Body of pancreas (tissue), 4 donors: ENCODE results near the gene ZNF277. TPM values are rescaled to one million over a fixed set of nuclear protein-coding genes. Genes with fewer than 3 reads are reported as not detected.

Source experiments
- ATAC-seq: fragments of 150-250 bp; one replicate; pipeline ENCODE4 v1.9.1; 2016
- DNase-seq, 4 donors: peaks; one replicate each; pipeline ENCODE4 v3.0.0-alpha.2; 2019
- H3K27ac ChIP-seq, 4 donors: fragments of 200-600 bp; sonication (generic); 1 replicate in 3 of 4; 2 replicates in 1 of 4; pipeline versions ENCODE4 v1.5.1 to v1.6.1; 2016 to 2019; ENCODE audit warnings: mild to moderate bottlenecking in 1 of 4, mixed read lengths in 1 of 4, moderate library complexity in 1 of 4
- H3K27me3 ChIP-seq, 2 donors: fragments of 200-600 bp; sonication (generic); one replicate each; pipeline ENCODE4 v1.6.0; 2016; ENCODE audit warnings: mild to moderate bottlenecking in 1 of 2
- H3K36me3 ChIP-seq, 2 donors: fragments of 200-600 bp; sonication (generic); replicated peaks in 1 of 2; 2 replicates each; pipeline ENCODE4 v1.5.1; 2016; ENCODE audit warnings: low read depth in 2 of 2; ENCODE audit not compliant: insufficient read depth in 1 of 2
- H3K4me1 ChIP-seq: fragments of 200-600 bp; sonication (generic); one replicate; pipeline ENCODE4 v1.6.0; 2016
- H3K4me3 ChIP-seq, 2 donors: fragments of 200-600 bp; sonication (generic); 1 replicate in 1 of 2; 2 replicates in 1 of 2; pipeline ENCODE4 v1.5.1; 2016 to 2019
- H3K9me3 ChIP-seq, 3 donors: fragments of 200-600 bp; sonication (generic); 1 replicate in 2 of 3; 2 replicates in 1 of 3; pipeline ENCODE4 v1.5.1; 2016
- POLR2A ChIP-seq, 3 donors: fragments of 450-650 bp; IDR thresholded peaks; one replicate each; pipeline ENCODE4 v1.6.1; 2016; ENCODE audit warnings: antibody characterized with exemption in 3 of 3, mild to moderate bottlenecking in 2 of 3
- WGBS, 2 donors: methylation state at CpG; one replicate each; pipeline ENCODE4 v1.1.5; 2017; 5-methylcytosine and 5-hydroxymethylcytosine counted together
- intact Hi-C: fragments of 100-400 bp; cut with DNase I; formaldehyde crosslinking; loops from one replicate; pipeline ENCODE4 v1.15.1; 2023
- total RNA-seq, 2 donors: library from RNA; depleted of rRNA; stranded (reverse); fragments of >200 nt; gene quantifications; one replicate each; pipeline ENCODE4 v1.1.0, GENCODE V29; 2016
- TF ChIP-seq, protein P1 (sequence below), 7 experiments: fragments of 450-650 bp in 4 of 7; fragments of 200-600 bp in 3 of 7; sonication (generic) in 3 of 7; IDR thresholded peaks; one replicate each; pipeline ENCODE4 v1.5.1; 2016 to 2019; ENCODE audit warnings: antibody characterized with exemption in 7 of 7

The ZNF277 gene
- total RNA-seq, 2 donors from 2014 or later, result 12.9 to 34.0 TPM

DNA sequence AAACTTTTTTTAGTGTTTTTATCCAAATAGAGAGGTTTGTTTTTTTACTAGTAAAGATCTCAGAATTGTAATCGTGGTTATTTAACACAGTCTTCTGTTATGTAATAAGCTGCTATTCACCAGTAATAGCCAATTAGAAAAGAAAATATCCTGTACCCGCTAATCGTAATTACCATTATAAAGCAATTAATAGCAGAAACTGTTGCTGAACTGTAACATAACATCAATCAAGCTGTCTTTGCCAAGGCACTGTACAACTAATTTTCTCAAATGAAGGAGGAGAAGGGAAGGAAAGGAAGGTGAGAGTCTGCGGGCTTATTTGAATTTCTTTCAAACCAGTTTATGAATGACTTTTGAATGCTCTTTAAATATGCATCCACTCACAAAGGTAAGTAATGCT is 9.3 kb downstream of the ZNF277 start:
- 58 to 75% methylated on average over 4 of the region's 4 CpGs for WGBS, 2 donors
- intact Hi-C loops, result no loop called here
- Histone ChIP-seq H3K4me3 (no peak overlapping the region), H3K9me3 (no peaks in the 10 kb centered on the region), H3K27me3 (no peaks in the 10 kb centered on the region), H3K4me1 (peaks cover 11% of the 10 kb centered on the region), H3K27ac (no peak overlapping the region), H3K36me3 (no peaks in the 10 kb centered on the region)
- ATAC-seq (no peak), DNase-seq (no peak)
- no peak for TF ChIP-seq POLR2A (IDR thresholded peaks at IDR 0.05)
- TF ChIP-seq, protein P1, sequence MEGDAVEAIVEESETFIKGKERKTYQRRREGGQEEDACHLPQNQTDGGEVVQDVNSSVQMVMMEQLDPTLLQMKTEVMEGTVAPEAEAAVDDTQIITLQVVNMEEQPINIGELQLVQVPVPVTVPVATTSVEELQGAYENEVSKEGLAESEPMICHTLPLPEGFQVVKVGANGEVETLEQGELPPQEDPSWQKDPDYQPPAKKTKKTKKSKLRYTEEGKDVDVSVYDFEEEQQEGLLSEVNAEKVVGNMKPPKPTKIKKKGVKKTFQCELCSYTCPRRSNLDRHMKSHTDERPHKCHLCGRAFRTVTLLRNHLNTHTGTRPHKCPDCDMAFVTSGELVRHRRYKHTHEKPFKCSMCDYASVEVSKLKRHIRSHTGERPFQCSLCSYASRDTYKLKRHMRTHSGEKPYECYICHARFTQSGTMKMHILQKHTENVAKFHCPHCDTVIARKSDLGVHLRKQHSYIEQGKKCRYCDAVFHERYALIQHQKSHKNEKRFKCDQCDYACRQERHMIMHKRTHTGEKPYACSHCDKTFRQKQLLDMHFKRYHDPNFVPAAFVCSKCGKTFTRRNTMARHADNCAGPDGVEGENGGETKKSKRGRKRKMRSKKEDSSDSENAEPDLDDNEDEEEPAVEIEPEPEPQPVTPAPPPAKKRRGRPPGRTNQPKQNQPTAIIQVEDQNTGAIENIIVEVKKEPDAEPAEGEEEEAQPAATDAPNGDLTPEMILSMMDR (IDR thresholded peaks at IDR 0.05), result no peak

DNA sequence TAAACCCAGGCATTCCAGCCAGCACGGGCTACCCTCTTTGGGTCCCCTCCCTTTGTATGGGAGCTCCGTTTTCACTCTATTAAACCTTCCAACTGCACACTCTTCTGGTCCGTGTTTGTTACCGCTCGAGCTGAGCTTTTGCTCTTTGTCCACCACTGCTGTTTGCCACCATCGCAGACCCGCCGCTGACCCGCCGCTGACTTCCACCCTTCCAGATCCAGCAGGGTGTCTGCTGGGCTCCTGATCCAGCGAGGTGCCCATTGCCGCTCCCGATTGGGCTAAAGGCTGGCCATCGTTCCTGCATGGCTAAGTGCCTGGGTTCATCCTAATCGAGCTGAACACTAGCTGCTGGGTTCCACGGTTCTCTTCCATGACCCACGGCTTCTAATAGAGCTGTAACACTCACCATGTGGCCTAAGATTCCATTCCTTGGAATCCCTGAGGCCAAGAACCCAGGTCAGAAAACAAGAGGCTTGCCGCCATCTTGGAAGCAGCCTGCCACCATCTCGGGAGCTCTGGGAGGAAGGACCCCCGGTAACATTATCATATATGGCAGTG is 14.5 kb downstream of the ZNF277 start:
- H3K9me3 ChIP-seq, result no peaks in the 10 kb centered on the region
- DNase-seq, result no peak
- intact Hi-C loops, result no loop called here
- peaks cover 24% of the 10 kb centered on the region for H3K4me1 ChIP-seq
- H3K4me3 ChIP-seq, result no peak overlapping the region
- TF ChIP-seq, protein P1 (IDR thresholded peaks at IDR 0.05), result no peak
- TF ChIP-seq POLR2A (IDR thresholded peaks at IDR 0.05), result no peak
- no peaks in the 10 kb centered on the region for H3K36me3 ChIP-seq
- H3K27me3 ChIP-seq, result no peaks in the 10 kb centered on the region
- H3K27ac ChIP-seq, result no peak overlapping the region
- no peak for ATAC-seq
- WGBS, 2 donors, result 91 to 92% methylated on average over 19 to 20 of the region's 20 CpGs

DNA sequence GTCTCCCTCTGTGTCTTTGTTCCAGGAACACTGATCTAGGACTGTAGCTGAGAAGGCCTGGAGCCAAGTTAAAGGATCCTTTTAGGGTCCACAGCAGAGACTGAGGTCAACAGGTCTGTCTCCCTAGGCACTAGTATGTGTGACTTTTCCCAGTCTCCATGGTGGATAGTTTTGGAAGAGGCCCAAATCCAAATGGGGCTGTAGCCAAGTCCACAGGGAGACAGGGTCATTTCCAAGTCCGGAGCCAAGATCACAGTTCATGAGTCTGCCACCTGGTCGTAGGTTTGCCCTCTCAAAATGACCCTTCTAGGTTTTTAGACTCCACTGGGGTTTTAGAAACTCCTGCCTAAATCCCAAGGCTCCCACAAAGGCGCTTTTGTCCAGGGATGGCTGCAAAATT is 16.8 kb downstream of the ZNF277 start:
- Histone ChIP-seq H3K27ac (peak overlapping the region in 2 of 4 donors; percentile 1 to 27), H3K36me3 (no peaks in the 10 kb centered on the region), H3K4me3 (no peak overlapping the region), H3K4me1 (peaks cover 24% of the 10 kb centered on the region), H3K9me3 (no peaks in the 10 kb centered on the region), H3K27me3 (no peaks in the 10 kb centered on the region)
- WGBS, 2 donors, result 53 to 54% methylated on average over 3 of the region's 3 CpGs
- ATAC-seq (no peak), DNase-seq (peak in 1 of 4 donors; percentile 50)
- intact Hi-C loops, result no loop called here
- TF ChIP-seq POLR2A (IDR thresholded peaks at IDR 0.05), result no peak
- TF ChIP-seq, protein P1 (IDR thresholded peaks at IDR 0.05), result no peak

DNA sequence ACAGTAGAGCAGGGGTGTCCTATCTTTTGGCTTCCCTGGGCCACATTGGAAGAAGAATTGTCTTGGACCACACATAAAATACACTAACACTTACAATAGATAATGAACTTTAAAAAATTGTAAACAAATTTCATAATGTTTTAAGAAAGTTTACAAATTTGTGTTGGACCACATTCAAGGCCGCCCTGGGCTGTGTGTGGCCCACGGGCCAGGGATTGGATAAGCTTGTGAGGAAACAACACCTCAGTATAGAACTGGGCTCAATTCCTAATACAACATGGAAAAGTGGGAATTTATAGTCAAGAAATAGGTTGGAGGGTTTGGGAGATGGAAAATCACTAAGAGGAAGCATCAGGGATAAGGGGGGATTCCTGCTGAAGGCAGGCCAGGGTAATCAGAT is 17.7 kb downstream of the ZNF277 start:
- TF ChIP-seq POLR2A (IDR thresholded peaks at IDR 0.05), result no peak
- TF ChIP-seq, protein P1 (IDR thresholded peaks at IDR 0.05), result no peak
- Histone ChIP-seq H3K9me3 (no peaks in the 10 kb centered on the region), H3K27ac (peak overlapping the region in 1 of 4 donors; percentile 27), H3K36me3 (no peaks in the 10 kb centered on the region), H3K4me1 (peaks cover 24% of the 10 kb centered on the region), H3K4me3 (no peak overlapping the region), H3K27me3 (no peaks in the 10 kb centered on the region)
- ATAC-seq, result peak; percentile 53
- intact Hi-C loops, result no loop called here
- 31 to 50% methylated on average over 2 of the region's 2 CpGs for WGBS, 2 donors
- peak in 1 of 4 donors; percentile 43 for DNase-seq

DNA sequence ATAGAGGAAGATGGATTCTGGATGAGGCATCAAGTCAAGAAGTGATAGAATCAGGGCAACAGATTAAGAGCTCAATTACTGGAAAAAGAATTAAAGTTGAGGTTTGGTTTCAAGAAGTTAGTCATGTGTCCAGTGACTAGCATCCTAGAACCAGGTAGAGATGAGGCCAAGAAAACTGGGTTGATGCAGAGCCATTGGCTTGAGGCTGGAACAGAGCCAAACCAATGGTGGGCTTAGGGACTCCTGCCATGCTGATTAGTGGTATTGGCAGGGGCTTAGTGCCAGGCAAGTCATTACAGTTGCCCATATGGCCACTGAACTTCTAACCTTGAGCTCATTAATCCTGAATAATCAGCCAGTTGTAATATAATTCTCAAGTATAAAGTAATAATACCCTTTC is 18.5 kb downstream of the ZNF277 start:
- no peak for ATAC-seq
- intact Hi-C loops, result no loop called here
- Histone ChIP-seq H3K27ac (peak overlapping the region in 1 of 4 donors; percentile 27), H3K9me3 (no peaks in the 10 kb centered on the region), H3K4me1 (peaks cover 24% of the 10 kb centered on the region), H3K27me3 (no peaks in the 10 kb centered on the region), H3K4me3 (no peak overlapping the region), H3K36me3 (no peaks in the 10 kb centered on the region)
- no peak for DNase-seq
- TF ChIP-seq, protein P1 (IDR thresholded peaks at IDR 0.05), result no peak
- TF ChIP-seq POLR2A (IDR thresholded peaks at IDR 0.05), result no peak
